IMR-90 (cell line): ENCODE data around the gene SLC16A8. TPM values are rescaled to one million over a fixed set of nuclear protein-coding genes. Genes with fewer than 3 reads are reported as not detected.

Experiments used
- ATAC-seq: fragments of 200-7000 bp; cut with Tn5 transposase; 2 replicates; pipeline ENCODE4 v1.9.1; 2020; ENCODE audit warnings: low read depth, mild to moderate bottlenecking, moderate library complexity
- BruUV-seq: library from RNA; stranded (reverse); fragments of 400-500 nt; replicated peaks from 2 replicates; lab custom pipeline; 2021; lab: Mats Ljungman, UMichigan
- CTCF ChIA-PET: fragments of 300-600 bp; formaldehyde crosslinking; extraction: SDS; loops from one replicate; lab custom pipeline; 2021; ENCODE audit warnings: antibody characterized with exemption; lab: Yijun Ruan, JAX
- POLR2A ChIA-PET: fragments of 300-600 bp; sonication (Branson Sonifier 250); formaldehyde crosslinking; loops from one replicate; lab custom pipeline; 2022; ENCODE audit warnings: antibody characterized with exemption; ENCODE audit not compliant: unreplicated experiment; lab: Charles Lee
- DNase-seq: peaks from one replicate; pipeline ENCODE4 v3.0.0; 2013
- H2AFZ ChIP-seq: replicated peaks from 2 replicates; pipeline ENCODE3; 2013; ENCODE audit warnings: low read length, mild to moderate bottlenecking; ENCODE audit not compliant: poor library complexity
- H2AK5ac ChIP-seq: 2 replicates; pipeline ENCODE4 v1.6.1; 2013; ENCODE audit warnings: low read depth, low read length, inconsistent platforms
- H2AK9ac ChIP-seq: replicated peaks from 2 replicates; pipeline ENCODE3; 2013; ENCODE audit warnings: mild to moderate bottlenecking, low read depth, low read length, moderate library complexity; ENCODE audit not compliant: poor library complexity
- H2BK120ac ChIP-seq: 2 replicates; pipeline ENCODE4 v1.6.1; 2013; ENCODE audit warnings: low read depth, low read length, inconsistent platforms
- H2BK15ac ChIP-seq: 3 replicates; pipeline ENCODE4 v1.6.1; 2013; ENCODE audit warnings: low read depth, low read length, inconsistent platforms
- H2BK20ac ChIP-seq: 2 replicates; pipeline ENCODE4 v1.6.1; 2013; ENCODE audit warnings: low read depth, mild to moderate bottlenecking, inconsistent platforms, low read length, moderate library complexity
- H2BK5ac ChIP-seq: 2 replicates; pipeline ENCODE4 v1.6.1; 2013; ENCODE audit warnings: mild to moderate bottlenecking, low read depth, low read length, inconsistent platforms; ENCODE audit not compliant: poor library complexity, severe bottlenecking
- H3K14ac ChIP-seq: replicated peaks from 2 replicates; pipeline ENCODE4 v1.6.1; 2013; ENCODE audit warnings: low read depth, low read length, inconsistent platforms
- H3K18ac ChIP-seq: 2 replicates; pipeline ENCODE4 v1.6.1; 2013; ENCODE audit warnings: low read depth, low read length, control low read depth
- H3K23ac ChIP-seq: 2 replicates; pipeline ENCODE4 v1.6.1; 2013; ENCODE audit warnings: low read depth, low read length, inconsistent platforms
- H3K27ac ChIP-seq: 2 replicates; pipeline ENCODE4 v1.5.1; 2013; ENCODE audit warnings: mild to moderate bottlenecking, control low read depth, low read length; ENCODE audit not compliant: insufficient read depth
- H3K27me3 ChIP-seq: 2 replicates; pipeline ENCODE4 v1.6.1; 2013; ENCODE audit warnings: low read length; ENCODE audit not compliant: control insufficient read depth, insufficient read depth
- H3K36me3 ChIP-seq: 2 replicates; pipeline ENCODE4 v1.6.1; 2013; ENCODE audit warnings: low read length, mixed read lengths; ENCODE audit not compliant: control insufficient read depth, insufficient read depth
- H3K4ac ChIP-seq: 2 replicates; pipeline ENCODE4 v1.6.1; 2013; ENCODE audit warnings: low read depth, low read length, inconsistent platforms
- H3K4me1 ChIP-seq: 2 replicates; pipeline ENCODE4 v1.6.1; 2013; ENCODE audit warnings: low read length, mixed read lengths; ENCODE audit not compliant: control insufficient read depth, insufficient read depth
- H3K4me2 ChIP-seq: 2 replicates; pipeline ENCODE4 v1.6.1; 2013; ENCODE audit warnings: low read depth, mild to moderate bottlenecking, control low read depth, low read length, moderate library complexity
- H3K4me3 ChIP-seq: 2 replicates; pipeline ENCODE4 v1.5.1; 2013; ENCODE audit warnings: low read depth, mild to moderate bottlenecking, control low read depth, low read length, moderate library complexity; ENCODE audit not compliant: insufficient read depth
- H3K56ac ChIP-seq: 2 replicates; pipeline ENCODE4 v1.6.1; 2013; ENCODE audit warnings: low read length, inconsistent platforms; ENCODE audit not compliant: insufficient read depth; ENCODE audit errors: extremely low read depth
- H3K79me1 ChIP-seq, 2 experiments: 2 replicates each; pipeline ENCODE4 v1.6.1; 2013; ENCODE audit warnings: low read length in 2 of 2, inconsistent platforms in 1 of 2, low read depth in 1 of 2
- H3K9ac ChIP-seq: 2 replicates; pipeline ENCODE4 v1.6.1; 2013; ENCODE audit warnings: low read depth, low read length, control low read depth
- H3K9me1 ChIP-seq: 2 replicates; pipeline ENCODE4 v1.6.1; 2013; ENCODE audit warnings: low read length, inconsistent platforms; ENCODE audit not compliant: insufficient read depth
- H3K9me3 ChIP-seq: 2 replicates; pipeline ENCODE4 v1.6.1; 2013; ENCODE audit warnings: low read length; ENCODE audit not compliant: control insufficient read depth, insufficient read depth
- H4K20me1 ChIP-seq: 2 replicates; pipeline ENCODE4 v1.6.1; 2013; ENCODE audit warnings: low read length, inconsistent platforms; ENCODE audit not compliant: insufficient read depth
- H4K5ac ChIP-seq: 2 replicates; pipeline ENCODE4 v1.6.1; 2013; ENCODE audit warnings: mild to moderate bottlenecking, low read depth, low read length, control low read depth
- H4K8ac ChIP-seq, 2 experiments: 2 replicates each; pipeline ENCODE4 v1.6.1; 2013; ENCODE audit warnings: low read depth in 2 of 2, low read length in 2 of 2, control low read depth in 1 of 2, inconsistent platforms in 1 of 2
- H4K91ac ChIP-seq: 2 replicates; pipeline ENCODE4 v1.6.1; 2013; ENCODE audit warnings: low read depth, low read length, inconsistent platforms; ENCODE audit not compliant: insufficient read depth
- BHLHE40 ChIP-seq: fragments of 150-350 bp; IDR thresholded peaks from 2 replicates; pipeline ENCODE4 v1.6.1; 2016; ENCODE audit warnings: mild to moderate bottlenecking, low read depth, low read length
- CHD1 ChIP-seq: IDR thresholded peaks from 2 replicates; pipeline ENCODE4 v1.6.1; 2012; ENCODE audit warnings: low read depth, low read length, improper control_type of control experiment
- CTCF ChIP-seq: conservative IDR thresholded peaks from 2 replicates; pipeline ENCODE4 v1.5.1; 2012; ENCODE audit warnings: mild to moderate bottlenecking, low read depth, low read length, improper control_type of control experiment
- MAZ ChIP-seq: IDR thresholded peaks from 2 replicates; pipeline ENCODE4 v1.6.1; 2012; ENCODE audit warnings: low read depth, mild to moderate bottlenecking, low read length, improper control_type of control experiment, moderate library complexity, borderline replicate concordance
- RCOR1 ChIP-seq: IDR thresholded peaks from 2 replicates; pipeline ENCODE4 v1.6.1; 2012; ENCODE audit warnings: mild to moderate bottlenecking, low read length, improper control_type of control experiment; ENCODE audit not compliant: insufficient replicate concordance
- SMC3 ChIP-seq: fragments of 150-350 bp; IDR thresholded peaks from 2 replicates; pipeline ENCODE4 v1.6.1; 2016; ENCODE audit warnings: low read depth, mild to moderate bottlenecking, antibody characterized with exemption, low read length, moderate library complexity
- WGBS, 2 experiments: methylation state at CpG; one replicate each; pipeline versions ENCODE4 v1.1.5 to v1.1.7; 2013; ENCODE audit warnings: missing lambda C conversion rate in 2 of 2; ENCODE audit not compliant: insufficient read length in 1 of 2; ENCODE audit errors: extremely low coverage in 2 of 2; 5-methylcytosine and 5-hydroxymethylcytosine counted together
- dilution Hi-C: fragments of 300-500 bp; cut with HindIII; formaldehyde crosslinking; loops from one replicate; pipeline ENCODE4 v1.14.3; 2018; ENCODE audit warnings: low sequenced_read_pairs; ENCODE audit not compliant: unreplicated experiment
- in situ Hi-C: fragments of 300-500 bp; cut with MboI; formaldehyde crosslinking; loops from 3 replicates; pipeline ENCODE4 v1.14.3; 2019; ENCODE audit warnings: low sequenced_read_pairs, inconsistent platforms, mixed read lengths
- intact Hi-C: fragments of 100-400 bp; cut with micrococcal nuclease; formaldehyde crosslinking; loops from 2 replicates; pipeline ENCODE4 v1.10.0; 2022
- polyA plus RNA-seq, 3 experiments: library from polyadenylated mRNA; depleted of rRNA; stranded (reverse); fragments of >200 nt; gene quantifications; 2 replicates each; pipeline ENCODE4 v1.2.3, GENCODE V29; 2012; ENCODE audit warnings: low replicate concordance in 1 of 3
- total RNA-seq: library from RNA; depleted of rRNA; stranded (reverse); fragments of >200 nt; gene quantifications from 2 replicates; pipeline ENCODE4 v1.2.3, GENCODE V29; 2012

The SLC16A8 gene
- total and polyA plus RNA-seq, 2 of the 4 experiments (the other 2 are of a cell fraction) = not detected

GRCh38 chr22:38066381-38067027 is 17.5 kb downstream of the SLC16A8 start:
- H3K4ac ChIP-seq = no peak overlapping the region
- no peak overlapping the region for H2AFZ ChIP-seq
- H2BK5ac ChIP-seq = no peak overlapping the region
- H2BK120ac ChIP-seq = no peak overlapping the region
- no peaks in the 10 kb centered on the region for H3K9me1 ChIP-seq
- CTCF ChIA-PET = no interaction called here
- H3K23ac ChIP-seq = no peak overlapping the region
- no peak overlapping the region for H2BK20ac ChIP-seq
- H3K4me3 ChIP-seq = no peak overlapping the region
- no TSS peak for BruUV-seq
- in situ Hi-C loops (no loop called here), dilution Hi-C loops (no loop called here), intact Hi-C loops (no loop called here)
- no peak overlapping the region for H3K14ac ChIP-seq
- no peak overlapping the region for H4K8ac ChIP-seq
- no peak overlapping the region for H4K5ac ChIP-seq
- H2AK5ac ChIP-seq = no peak overlapping the region
- no peak overlapping the region for H4K91ac ChIP-seq
- no peaks in the 10 kb centered on the region for H3K79me1 ChIP-seq
- H3K27ac ChIP-seq = no peak overlapping the region
- 97% methylated on average over 5 of the region's 13 CpGs; no CpG with 5 or more reads in 1 of the 2 experiments for WGBS, 2 experiments
- no peak overlapping the region for H3K4me2 ChIP-seq
- no peaks in the 10 kb centered on the region for H3K27me3 ChIP-seq
- H3K4me1 ChIP-seq = no peaks in the 10 kb centered on the region
- no peak overlapping the region for H3K18ac ChIP-seq
- H2BK15ac ChIP-seq = no peak overlapping the region
- ATAC-seq (no peak), DNase-seq (no peak)
- H3K36me3 ChIP-seq = peaks cover 16% of the 10 kb centered on the region
- POLR2A ChIA-PET = no interaction called here
- TF ChIP-seq CHD1 (no peak), BHLHE40 (no peak), SMC3 (no peak), RCOR1 (no peak), MAZ (no peak), CTCF (no peak)
- H3K9ac ChIP-seq = no peak overlapping the region
- H3K9me3 ChIP-seq = no peaks in the 10 kb centered on the region
- no peak overlapping the region for H3K56ac ChIP-seq
- H4K20me1 ChIP-seq = no peaks in the 10 kb centered on the region
- no peak overlapping the region for H2AK9ac ChIP-seq
